Measurements from ENCODE around the gene GRAP. TPM values are rescaled to one million over a fixed set of nuclear protein-coding genes. Genes with fewer than 3 reads are reported as not detected.
A peak's percentile ranks its signal among the peaks of the same experiment; 100 is the strongest.
"Not testable (repeated sequence)": the region's sequence is repeated elsewhere in the genome, so short reads cannot be mapped to it uniquely, and the experiment has no call there.

Gene GRAP
- total and polyA plus RNA-seq, 2 experiments from 2014 or later, result 0.54 TPM; not detected in 1

DNA sequence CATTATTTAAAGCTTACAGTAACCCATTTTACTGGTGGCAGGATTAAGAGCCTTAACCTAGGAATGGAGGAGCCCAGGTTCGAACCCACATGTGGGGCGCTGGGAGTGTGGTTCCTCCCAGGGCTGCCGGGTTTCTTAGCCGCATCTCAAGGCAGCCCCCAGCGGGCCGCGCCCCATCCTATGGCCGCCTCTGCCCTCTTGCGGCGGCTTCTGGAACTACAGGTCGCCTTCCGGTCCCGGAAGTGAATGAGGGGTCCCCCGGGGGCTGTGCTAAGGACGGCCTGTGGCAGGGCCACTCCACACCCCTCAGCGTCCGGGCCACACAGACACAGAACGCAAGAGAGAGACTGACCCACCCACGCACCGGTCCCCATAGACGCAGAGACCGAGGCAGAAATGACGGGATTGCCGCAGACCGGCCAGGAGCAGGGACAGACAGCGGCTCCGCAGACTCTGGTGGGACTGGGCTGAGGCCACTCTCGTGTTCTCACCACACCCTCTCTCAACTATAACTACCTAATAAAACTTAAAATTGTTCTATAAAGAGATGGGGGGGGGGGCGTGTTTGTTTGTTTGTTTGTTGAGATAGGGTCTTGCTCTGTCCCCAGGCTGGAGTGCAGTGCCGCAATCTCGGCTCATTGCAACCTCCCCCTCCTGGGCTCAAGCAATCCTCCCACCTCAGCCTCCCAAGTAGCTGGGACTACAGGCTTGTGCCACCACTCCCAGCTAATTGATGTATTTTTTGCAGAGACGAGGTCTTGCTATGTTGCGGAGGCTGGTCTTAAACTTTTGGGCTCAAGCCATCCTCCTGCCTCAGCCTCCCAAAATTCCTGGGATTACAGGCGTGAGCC lies 23.8 kb upstream of the GRAP start:
- not testable (repeated sequence) for H3K36me3 ChIP-seq (replicated peaks; ENCODE audit: insufficient read depth, low read depth); H3K27me3 ChIP-seq; H3K79me2 ChIP-seq; H2AFZ ChIP-seq; H3K4me2 ChIP-seq; H3K4me1 ChIP-seq (ENCODE audit: insufficient read depth); H4K20me1 ChIP-seq (ENCODE audit: insufficient read depth, poor library complexity, severe bottlenecking); H3K27ac ChIP-seq; DNase-seq (ENCODE audit: low spot score); H3K9me2 ChIP-seq (replicated peaks; ENCODE audit: insufficient read depth); H3K4me3 ChIP-seq; H3K9me3 ChIP-seq (ENCODE audit: low read depth)
- WGBS (ENCODE audit: low lambda C conversion rate, missing lambda C conversion rate), result no CpG with 5 or more reads among the region's 34 CpGs

DNA sequence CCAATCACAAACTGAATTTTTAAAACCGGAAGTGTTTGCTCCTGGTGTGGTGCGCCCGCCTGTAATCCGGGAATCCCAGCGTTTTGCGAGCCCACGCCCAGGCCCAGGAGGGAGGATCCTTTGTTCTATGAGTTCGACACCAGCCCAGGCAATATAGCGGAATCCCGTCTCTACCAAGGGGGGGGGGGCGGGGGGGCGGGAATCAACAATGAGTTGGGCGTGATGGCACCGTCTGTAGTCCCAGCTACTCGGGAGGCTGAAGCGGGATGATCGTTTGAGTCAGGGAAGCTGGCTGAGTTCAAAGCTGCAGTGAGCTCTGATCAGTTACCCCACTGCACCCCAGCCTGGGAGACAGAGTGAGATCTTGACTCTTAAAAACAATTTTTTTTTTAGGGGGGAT lies 17.6 kb upstream of the GRAP start:
- not testable (repeated sequence) for DNase-seq (ENCODE audit: low spot score); H4K20me1 ChIP-seq (ENCODE audit: insufficient read depth, poor library complexity, severe bottlenecking); H3K9me2 ChIP-seq (replicated peaks; ENCODE audit: insufficient read depth); H3K4me2 ChIP-seq; H3K4me3 ChIP-seq; H3K9me3 ChIP-seq (ENCODE audit: low read depth); H3K4me1 ChIP-seq (ENCODE audit: insufficient read depth); H2AFZ ChIP-seq; H3K27ac ChIP-seq; H3K27me3 ChIP-seq; H3K79me2 ChIP-seq; H3K36me3 ChIP-seq (replicated peaks; ENCODE audit: insufficient read depth, low read depth)
- WGBS (ENCODE audit: low lambda C conversion rate, missing lambda C conversion rate), result 4% methylated on average over 3 of the region's 17 CpGs

DNA sequence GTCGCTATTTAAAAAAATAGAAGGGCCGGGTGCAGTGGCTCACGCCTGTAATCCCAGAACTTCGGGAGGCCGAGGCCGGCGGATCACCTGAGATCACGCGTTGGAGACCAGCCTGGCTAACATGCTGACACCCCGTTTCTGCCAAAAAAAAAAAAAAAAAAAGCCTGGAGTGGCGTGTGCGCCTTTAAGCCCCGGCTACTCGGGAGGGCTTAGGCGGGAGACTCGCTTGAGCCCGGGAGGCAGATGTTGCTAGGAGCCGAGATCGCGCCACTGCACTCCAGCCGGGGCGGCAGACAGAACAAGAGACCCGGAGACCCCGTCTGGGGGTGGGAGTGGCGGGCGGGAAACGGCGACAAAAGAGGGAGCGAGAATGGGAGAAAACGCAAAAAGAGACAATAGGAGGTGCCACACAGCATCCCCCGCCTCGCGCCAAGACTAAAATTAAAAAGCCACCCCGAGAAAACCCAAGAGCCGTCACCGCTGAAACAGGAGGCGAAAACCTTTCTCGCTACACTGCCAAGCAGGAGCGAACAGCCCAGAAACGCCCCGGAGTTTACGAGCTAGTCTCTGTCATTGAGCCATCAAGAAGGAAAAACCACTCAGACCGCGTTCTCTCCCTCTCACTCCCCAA lies 16.7 kb upstream of the GRAP start:
- not testable (repeated sequence) for H4K20me1 ChIP-seq (ENCODE audit: insufficient read depth, poor library complexity, severe bottlenecking); H3K27me3 ChIP-seq; H3K36me3 ChIP-seq (replicated peaks; ENCODE audit: insufficient read depth, low read depth); DNase-seq (ENCODE audit: low spot score); H3K9me2 ChIP-seq (replicated peaks; ENCODE audit: insufficient read depth); H2AFZ ChIP-seq; H3K79me2 ChIP-seq; H3K4me3 ChIP-seq; H3K9me3 ChIP-seq (ENCODE audit: low read depth); H3K4me1 ChIP-seq (ENCODE audit: insufficient read depth)
- peak overlapping the region; percentile 65 for H3K4me2 ChIP-seq
- H3K27ac ChIP-seq, result peak overlapping the region; percentile 81
- WGBS (ENCODE audit: low lambda C conversion rate, missing lambda C conversion rate), result under 1% methylated on average over 34 of the region's 44 CpGs

DNA sequence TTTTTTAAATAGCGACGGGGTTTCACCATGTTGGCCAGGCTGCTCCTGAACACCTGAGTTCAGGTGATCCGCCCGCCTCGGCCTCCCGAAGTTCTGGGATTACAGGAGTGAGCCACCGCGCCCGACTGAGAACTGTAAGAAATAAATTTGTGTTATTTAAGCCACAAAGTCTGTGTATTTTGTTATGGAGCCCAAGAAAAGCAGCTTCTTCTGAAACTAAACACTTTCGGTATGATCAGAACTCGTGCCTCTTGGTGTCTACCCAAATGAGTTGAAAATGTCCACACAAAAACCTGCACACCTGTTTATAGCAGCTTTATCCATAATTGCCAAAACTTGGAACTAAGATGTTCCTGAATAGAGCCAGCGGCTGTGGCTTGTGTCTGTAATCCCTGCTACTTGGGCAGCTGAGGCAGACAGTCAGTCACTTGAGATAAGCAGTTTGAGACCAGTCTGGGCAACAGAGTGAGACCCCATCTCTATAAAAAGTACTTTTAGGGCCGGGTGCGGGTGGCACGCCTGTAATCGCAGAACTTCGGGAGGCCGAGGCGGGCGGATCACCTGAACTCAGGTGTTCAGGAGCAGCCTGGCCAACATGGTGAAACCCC lies 16.1 kb upstream of the GRAP start:
- H3K4me1 ChIP-seq (ENCODE audit: insufficient read depth); H3K27me3 ChIP-seq; H3K4me3 ChIP-seq; H3K36me3 ChIP-seq (replicated peaks; ENCODE audit: insufficient read depth, low read depth); H3K9me2 ChIP-seq (replicated peaks; ENCODE audit: insufficient read depth); H3K27ac ChIP-seq; DNase-seq (ENCODE audit: low spot score); H3K79me2 ChIP-seq; H2AFZ ChIP-seq; H3K9me3 ChIP-seq (ENCODE audit: low read depth); H3K4me2 ChIP-seq; H4K20me1 ChIP-seq (ENCODE audit: insufficient read depth, poor library complexity, severe bottlenecking): not testable (repeated sequence)
- no CpG with 5 or more reads among the region's 20 CpGs for WGBS (ENCODE audit: low lambda C conversion rate, missing lambda C conversion rate)

- not testable (repeated sequence) for H3K36me3 ChIP-seq (replicated peaks; ENCODE audit: insufficient read depth, low read depth); H2AFZ ChIP-seq; H3K9me2 ChIP-seq (replicated peaks; ENCODE audit: insufficient read depth); H3K27ac ChIP-seq; H3K4me3 ChIP-seq; DNase-seq (ENCODE audit: low spot score); H3K4me1 ChIP-seq (ENCODE audit: insufficient read depth); H3K27me3 ChIP-seq; H3K79me2 ChIP-seq; H3K4me2 ChIP-seq; H3K9me3 ChIP-seq (ENCODE audit: low read depth); H4K20me1 ChIP-seq (ENCODE audit: insufficient read depth, poor library complexity, severe bottlenecking)
- WGBS (ENCODE audit: low lambda C conversion rate, missing lambda C conversion rate), result no CpG with 5 or more reads among the region's 51 CpGs
Observed at GRCh38 chr17:19062009-19062717, 15.4 kb upstream of the GRAP start.

DNA sequence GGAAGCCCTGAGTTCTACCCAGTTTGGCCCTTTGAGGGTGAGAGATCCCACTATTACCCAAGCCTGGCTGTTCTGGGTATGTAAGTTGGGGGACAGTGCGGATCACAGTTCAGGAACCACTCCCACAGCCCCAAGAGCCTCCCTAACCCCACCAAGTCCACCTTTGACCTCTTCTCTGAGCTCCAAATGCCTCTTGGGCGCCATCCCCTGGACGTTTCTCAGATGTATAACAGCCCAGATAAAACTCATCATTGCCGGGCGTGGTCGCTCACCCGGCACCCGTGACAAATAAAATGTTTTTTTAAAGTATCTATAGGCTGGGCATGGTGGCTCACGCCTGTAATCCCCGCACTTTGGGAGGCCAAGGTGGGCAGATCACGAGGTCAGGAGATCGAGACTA lies 8.7 kb upstream of the GRAP start:
- H3K4me2 ChIP-seq; DNase-seq (ENCODE audit: low spot score); H3K79me2 ChIP-seq; H2AFZ ChIP-seq; H3K9me2 ChIP-seq (replicated peaks; ENCODE audit: insufficient read depth); H3K27me3 ChIP-seq; H3K36me3 ChIP-seq (replicated peaks; ENCODE audit: insufficient read depth, low read depth); H3K9me3 ChIP-seq (ENCODE audit: low read depth); H4K20me1 ChIP-seq (ENCODE audit: insufficient read depth, poor library complexity, severe bottlenecking); H3K27ac ChIP-seq; H3K4me1 ChIP-seq (ENCODE audit: insufficient read depth); H3K4me3 ChIP-seq: not testable (repeated sequence)
- no CpG with 5 or more reads among the region's 12 CpGs for WGBS (ENCODE audit: low lambda C conversion rate, missing lambda C conversion rate)

DNA sequence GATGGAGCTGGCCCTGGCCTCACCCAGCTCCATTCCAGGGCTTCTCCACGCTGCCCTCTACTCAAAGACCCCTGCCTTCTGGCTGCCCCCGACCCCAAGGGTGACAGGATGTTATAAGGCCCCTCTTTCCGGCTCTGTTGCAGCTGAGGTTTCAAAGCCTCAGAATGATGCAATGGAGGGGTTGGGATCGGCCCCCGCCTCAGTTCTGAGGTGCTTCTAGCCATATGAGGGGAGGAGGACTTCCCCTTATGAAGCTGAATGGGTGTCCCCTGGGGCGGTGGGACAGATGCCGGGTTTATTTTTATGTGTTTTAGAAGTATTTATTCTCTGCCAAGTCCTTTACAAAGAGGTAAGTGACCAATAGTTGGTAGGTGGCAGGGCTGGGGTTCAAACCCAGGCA lies 2.1 kb upstream of the GRAP start:
- 80% methylated on average over 1 of the region's 7 CpGs for WGBS (ENCODE audit: low lambda C conversion rate, missing lambda C conversion rate)
- H3K9me3 ChIP-seq (ENCODE audit: low read depth); H3K27ac ChIP-seq; H4K20me1 ChIP-seq (ENCODE audit: insufficient read depth, poor library complexity, severe bottlenecking); H3K4me2 ChIP-seq; H3K79me2 ChIP-seq; H2AFZ ChIP-seq; H3K27me3 ChIP-seq; H3K9me2 ChIP-seq (replicated peaks; ENCODE audit: insufficient read depth); H3K4me1 ChIP-seq (ENCODE audit: insufficient read depth); DNase-seq (ENCODE audit: low spot score); H3K4me3 ChIP-seq; H3K36me3 ChIP-seq (replicated peaks; ENCODE audit: insufficient read depth, low read depth): not testable (repeated sequence)

DNA sequence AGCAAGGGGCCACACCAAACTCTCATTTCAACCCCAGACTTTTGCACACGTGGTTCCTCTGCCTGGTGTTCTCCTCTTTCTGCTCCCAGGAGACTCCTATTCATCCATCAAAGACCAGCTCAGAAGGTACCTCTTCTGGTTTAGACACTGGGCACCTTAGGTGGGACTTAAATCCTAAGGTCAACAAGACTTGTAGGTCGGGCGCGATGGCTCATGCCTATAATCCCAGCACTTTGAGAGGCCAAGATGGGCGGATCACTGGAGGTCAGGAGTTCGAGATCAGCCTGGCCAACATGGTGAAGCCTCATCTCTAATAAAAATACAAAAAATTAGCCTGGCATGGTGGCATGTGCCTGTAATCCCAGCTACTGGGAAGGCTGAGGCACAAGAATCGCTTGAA lies 753 bp upstream of the GRAP start:
- not testable (repeated sequence) for H3K4me2 ChIP-seq; H3K27ac ChIP-seq; H3K9me3 ChIP-seq (ENCODE audit: low read depth); H2AFZ ChIP-seq; H3K4me1 ChIP-seq (ENCODE audit: insufficient read depth); H3K4me3 ChIP-seq; H3K79me2 ChIP-seq; H3K36me3 ChIP-seq (replicated peaks; ENCODE audit: insufficient read depth, low read depth); H3K27me3 ChIP-seq; H4K20me1 ChIP-seq (ENCODE audit: insufficient read depth, poor library complexity, severe bottlenecking); DNase-seq (ENCODE audit: low spot score); H3K9me2 ChIP-seq (replicated peaks; ENCODE audit: insufficient read depth)
- 84% methylated on average over 5 of the region's 7 CpGs for WGBS (ENCODE audit: low lambda C conversion rate, missing lambda C conversion rate)
